OCI-LY1 (cell line): ENCODE results near the gene GALNT16.

ENCODE experiments used
- H2AFZ ChIP-seq: fragments of 200-600 bp; sonication (generic), shearing (Covaris generic); 2 replicates; pipeline ENCODE4 v1.6.0; 2014; ENCODE audit warnings: antibody characterized with exemption, mild to moderate bottlenecking, low read length
- H3F3A ChIP-seq: fragments of 200-600 bp; sonication (generic), shearing (Covaris generic); 2 replicates; pipeline ENCODE4 v1.6.0; 2014; ENCODE audit warnings: mild to moderate bottlenecking, antibody characterized with exemption, low read length, moderate library complexity; ENCODE audit not compliant: insufficient read depth
- H3K27ac ChIP-seq: fragments of 200-600 bp; sonication (generic); 2 replicates; pipeline ENCODE4 v1.5.1; 2014; ENCODE audit warnings: low read length, mixed run types, mild to moderate bottlenecking, low read depth; ENCODE audit not compliant: poor library complexity, severe bottlenecking
- H3K27me3 ChIP-seq: fragments of 200-600 bp; sonication (generic); 2 replicates; pipeline ENCODE4 v1.6.0; 2014; ENCODE audit warnings: antibody characterized with exemption, mild to moderate bottlenecking, low read length, moderate library complexity; ENCODE audit not compliant: insufficient read depth
- H3K36me3 ChIP-seq: fragments of 200-600 bp; sonication (generic); 2 replicates; pipeline ENCODE4 v1.6.1; 2014; ENCODE audit warnings: mild to moderate bottlenecking, antibody characterized with exemption, low read length, moderate library complexity, mixed read lengths; ENCODE audit not compliant: insufficient read depth
- H3K4me1 ChIP-seq: fragments of 200-600 bp; sonication (generic); 2 replicates; pipeline ENCODE4 v1.5.1; 2014; ENCODE audit warnings: mild to moderate bottlenecking, low read length, moderate library complexity; ENCODE audit not compliant: insufficient read depth, severe bottlenecking
- H3K4me2 ChIP-seq: fragments of 200-600 bp; sonication (generic), shearing (Covaris generic); 2 replicates; pipeline ENCODE4 v1.6.1; 2014; ENCODE audit warnings: low read length
- H3K4me3 ChIP-seq: fragments of 200-600 bp; sonication (generic); 2 replicates; pipeline ENCODE4 v1.5.1; 2014; ENCODE audit warnings: low read length, low read depth, mild to moderate bottlenecking, mixed read lengths; ENCODE audit not compliant: poor library complexity, severe bottlenecking
- H3K79me2 ChIP-seq: fragments of 200-600 bp; shearing (Covaris generic); 2 replicates; pipeline ENCODE4 v1.6.1; 2016; ENCODE audit warnings: mixed run types, low read length, mixed read lengths; ENCODE audit not compliant: insufficient read depth
- H3K9ac ChIP-seq: fragments of 200-600 bp; sonication (generic), shearing (Covaris generic); 2 replicates; pipeline ENCODE4 v1.6.1; 2014; ENCODE audit warnings: mild to moderate bottlenecking, low read length, mixed read lengths
- H3K9me2 ChIP-seq: fragments of 200-600 bp; sonication (generic), shearing (Covaris generic); 2 replicates; pipeline ENCODE4 v1.6.1; 2014; ENCODE audit warnings: low read depth, mild to moderate bottlenecking, low read length, mixed read lengths
- H3K9me3 ChIP-seq: fragments of 200-600 bp; shearing (Covaris generic); 2 replicates; pipeline ENCODE4 v1.6.1; 2014; ENCODE audit warnings: low read length, mixed read lengths
- H4K20me1 ChIP-seq: fragments of 200-600 bp; sonication (generic), shearing (Covaris generic); 2 replicates; pipeline ENCODE4 v1.6.0; 2016; ENCODE audit warnings: mild to moderate bottlenecking, low read length; ENCODE audit not compliant: insufficient read depth
- EZH2 ChIP-seq: fragments of 200-600 bp; sonication (generic), shearing (Covaris generic); IDR thresholded peaks from 2 replicates; pipeline ENCODE4 v1.8.0; 2017; ENCODE audit warnings: borderline replicate concordance, mixed run types, mild to moderate bottlenecking, antibody characterized with exemption, low read length, moderate library complexity, mixed read lengths
- TF ChIP-seq, protein P1 (sequence below): fragments of 200-600 bp; sonication (generic), shearing (Covaris generic); IDR thresholded peaks from 2 replicates; pipeline ENCODE4 v1.5.1; 2017; ENCODE audit warnings: mild to moderate bottlenecking, antibody characterized with exemption, low read length, moderate library complexity, mixed read lengths

GALNT16 gene

DNA sequence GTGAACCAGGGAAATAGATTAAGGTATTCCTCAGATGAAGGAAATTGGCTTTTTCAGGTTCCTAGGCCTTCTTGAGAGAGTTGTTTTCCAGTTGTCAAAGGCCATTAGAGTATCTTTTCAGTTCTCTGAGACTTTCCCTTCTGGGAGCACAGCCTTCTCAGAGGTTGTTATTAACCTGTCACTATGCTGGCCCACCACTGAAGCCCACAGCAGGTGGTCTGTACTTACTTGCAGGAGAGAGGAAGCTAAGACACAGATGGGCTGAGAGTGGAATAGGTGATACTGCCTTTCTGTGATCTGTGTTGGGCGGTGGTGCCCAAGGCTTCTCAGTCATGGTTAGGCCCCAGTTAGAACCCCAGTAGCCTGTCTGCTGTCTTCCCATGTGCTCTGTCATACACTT is 22.8 kb upstream of the GALNT16 start:
- Histone ChIP-seq H2AFZ (no peak overlapping the region), H3K27me3 (no peaks in the 10 kb centered on the region), H3K9ac (no peak overlapping the region), H3K4me1 (no peaks in the 10 kb centered on the region), H3K36me3 (0 out of 2 replicates have a peak, but pooled peaks cover 6% of the 10 kb centered on the region), H3K27ac (no peak overlapping the region), H3K9me2 (no peaks in the 10 kb centered on the region), H3K4me2 (no peak overlapping the region), H3K9me3 (no peaks in the 10 kb centered on the region), H3F3A (no peaks in the 10 kb centered on the region), H3K4me3 (no peak overlapping the region), H4K20me1 (no peaks in the 10 kb centered on the region), H3K79me2 (no peaks in the 10 kb centered on the region)
- TF ChIP-seq, protein P1, sequence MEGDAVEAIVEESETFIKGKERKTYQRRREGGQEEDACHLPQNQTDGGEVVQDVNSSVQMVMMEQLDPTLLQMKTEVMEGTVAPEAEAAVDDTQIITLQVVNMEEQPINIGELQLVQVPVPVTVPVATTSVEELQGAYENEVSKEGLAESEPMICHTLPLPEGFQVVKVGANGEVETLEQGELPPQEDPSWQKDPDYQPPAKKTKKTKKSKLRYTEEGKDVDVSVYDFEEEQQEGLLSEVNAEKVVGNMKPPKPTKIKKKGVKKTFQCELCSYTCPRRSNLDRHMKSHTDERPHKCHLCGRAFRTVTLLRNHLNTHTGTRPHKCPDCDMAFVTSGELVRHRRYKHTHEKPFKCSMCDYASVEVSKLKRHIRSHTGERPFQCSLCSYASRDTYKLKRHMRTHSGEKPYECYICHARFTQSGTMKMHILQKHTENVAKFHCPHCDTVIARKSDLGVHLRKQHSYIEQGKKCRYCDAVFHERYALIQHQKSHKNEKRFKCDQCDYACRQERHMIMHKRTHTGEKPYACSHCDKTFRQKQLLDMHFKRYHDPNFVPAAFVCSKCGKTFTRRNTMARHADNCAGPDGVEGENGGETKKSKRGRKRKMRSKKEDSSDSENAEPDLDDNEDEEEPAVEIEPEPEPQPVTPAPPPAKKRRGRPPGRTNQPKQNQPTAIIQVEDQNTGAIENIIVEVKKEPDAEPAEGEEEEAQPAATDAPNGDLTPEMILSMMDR, result no peak
- TF ChIP-seq EZH2, result no peak

DNA sequence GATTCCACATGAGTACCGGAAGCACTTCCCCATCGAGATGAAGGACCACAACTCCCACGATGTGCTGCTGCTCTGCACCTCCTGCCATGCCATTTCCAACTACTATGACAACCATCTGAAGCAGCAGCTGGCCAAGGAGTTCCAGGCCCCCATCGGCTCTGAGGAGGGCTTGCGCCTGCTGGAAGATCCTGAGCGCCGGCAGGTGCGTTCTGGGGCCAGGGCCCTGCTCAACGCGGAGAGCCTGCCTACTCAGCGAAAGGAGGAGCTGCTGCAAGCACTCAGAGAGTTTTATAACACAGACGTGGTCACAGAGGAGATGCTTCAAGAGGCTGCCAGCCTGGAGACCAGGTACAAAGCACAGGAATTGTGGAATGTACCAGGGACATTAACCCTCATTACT is 22.4 kb upstream of the GALNT16 start:
- Histone ChIP-seq H3K4me2 (no peak overlapping the region), H2AFZ (no peak overlapping the region), H3K9me3 (no peaks in the 10 kb centered on the region), H3K36me3 (0 out of 2 replicates have a peak, but pooled peaks cover 6% of the 10 kb centered on the region), H3F3A (no peaks in the 10 kb centered on the region), H3K4me1 (no peaks in the 10 kb centered on the region), H3K27ac (no peak overlapping the region), H4K20me1 (no peaks in the 10 kb centered on the region), H3K4me3 (no peak overlapping the region), H3K9ac (no peak overlapping the region), H3K79me2 (no peaks in the 10 kb centered on the region), H3K9me2 (no peaks in the 10 kb centered on the region), H3K27me3 (no peaks in the 10 kb centered on the region)
- TF ChIP-seq, protein P1, result no peak
- no peak for TF ChIP-seq EZH2

DNA sequence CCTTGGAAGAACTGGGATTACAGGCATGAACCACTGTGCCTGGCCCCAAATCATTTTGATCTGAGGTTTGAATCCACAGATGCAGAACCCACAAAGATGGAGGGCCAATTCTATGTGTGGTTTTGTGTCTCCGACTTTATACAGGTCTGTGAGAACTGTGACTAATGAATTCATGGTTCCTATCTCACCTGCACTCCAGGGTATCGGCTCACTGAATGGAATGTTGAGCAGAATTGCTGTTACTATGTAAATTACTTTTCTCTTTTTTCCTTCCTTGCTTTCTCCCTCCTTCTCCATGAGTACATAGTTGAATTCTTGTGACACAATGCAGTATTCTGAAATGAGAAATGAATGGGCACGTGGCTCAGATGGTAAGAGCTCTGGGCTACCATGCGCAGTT is 21.1 kb upstream of the GALNT16 start:
- TF ChIP-seq, protein P1, result no peak
- TF ChIP-seq EZH2, result no peak
- H3K9me2 ChIP-seq, result no peaks in the 10 kb centered on the region
- H3K27me3 ChIP-seq, result no peaks in the 10 kb centered on the region
- H4K20me1 ChIP-seq, result no peaks in the 10 kb centered on the region
- no peak overlapping the region for H3K9ac ChIP-seq
- no peak overlapping the region for H3K4me2 ChIP-seq
- no peaks in the 10 kb centered on the region for H3F3A ChIP-seq
- H3K79me2 ChIP-seq, result no peaks in the 10 kb centered on the region
- H3K4me3 ChIP-seq, result no peak overlapping the region
- 0 out of 2 replicates have a peak, but pooled peaks cover 6% of the 10 kb centered on the region for H3K36me3 ChIP-seq
- H3K9me3 ChIP-seq, result no peaks in the 10 kb centered on the region
- no peak overlapping the region for H2AFZ ChIP-seq
- H3K27ac ChIP-seq, result no peak overlapping the region
- H3K4me1 ChIP-seq, result no peaks in the 10 kb centered on the region
